DND-41 (cell line): ENCODE results near the gene MARCKSL1.

Source experiments
- EZH2 ChIP-seq: IDR thresholded peaks from 3 replicates; pipeline ENCODE4 v1.6.1; 2012; ENCODE audit warnings: borderline replicate concordance, low read depth, mild to moderate bottlenecking, moderate library complexity, low read length, inconsistent platforms; ENCODE audit not compliant: severe bottlenecking
- TF ChIP-seq, protein P1 (sequence below): IDR thresholded peaks from 2 replicates; pipeline ENCODE4 v1.5.1; 2012; ENCODE audit warnings: borderline replicate concordance, low read length, moderate library complexity, mild to moderate bottlenecking; ENCODE audit not compliant: poor library complexity, severe bottlenecking; ENCODE audit errors: extremely low read depth

- TF ChIP-seq, protein P1, sequence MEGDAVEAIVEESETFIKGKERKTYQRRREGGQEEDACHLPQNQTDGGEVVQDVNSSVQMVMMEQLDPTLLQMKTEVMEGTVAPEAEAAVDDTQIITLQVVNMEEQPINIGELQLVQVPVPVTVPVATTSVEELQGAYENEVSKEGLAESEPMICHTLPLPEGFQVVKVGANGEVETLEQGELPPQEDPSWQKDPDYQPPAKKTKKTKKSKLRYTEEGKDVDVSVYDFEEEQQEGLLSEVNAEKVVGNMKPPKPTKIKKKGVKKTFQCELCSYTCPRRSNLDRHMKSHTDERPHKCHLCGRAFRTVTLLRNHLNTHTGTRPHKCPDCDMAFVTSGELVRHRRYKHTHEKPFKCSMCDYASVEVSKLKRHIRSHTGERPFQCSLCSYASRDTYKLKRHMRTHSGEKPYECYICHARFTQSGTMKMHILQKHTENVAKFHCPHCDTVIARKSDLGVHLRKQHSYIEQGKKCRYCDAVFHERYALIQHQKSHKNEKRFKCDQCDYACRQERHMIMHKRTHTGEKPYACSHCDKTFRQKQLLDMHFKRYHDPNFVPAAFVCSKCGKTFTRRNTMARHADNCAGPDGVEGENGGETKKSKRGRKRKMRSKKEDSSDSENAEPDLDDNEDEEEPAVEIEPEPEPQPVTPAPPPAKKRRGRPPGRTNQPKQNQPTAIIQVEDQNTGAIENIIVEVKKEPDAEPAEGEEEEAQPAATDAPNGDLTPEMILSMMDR, result no peak
- no peak for TF ChIP-seq EZH2
Measured at GRCh38 chr1:32380057-32380456, 44.0 kb upstream of the MARCKSL1 start.
